ENCODE results near the gene ROPN1. TPM values are rescaled to one million over a fixed set of nuclear protein-coding genes. Genes with fewer than 3 reads are reported as not detected.
A peak's percentile ranks its signal among the peaks of the same experiment; 100 is the strongest.
"Not testable (repeated sequence)": the region's sequence is repeated elsewhere in the genome, so short reads cannot be mapped to it uniquely, and the experiment has no call there.

Gene ROPN1
- total RNA-seq, 1 experiment from 2014 or later, result not detected

DNA sequence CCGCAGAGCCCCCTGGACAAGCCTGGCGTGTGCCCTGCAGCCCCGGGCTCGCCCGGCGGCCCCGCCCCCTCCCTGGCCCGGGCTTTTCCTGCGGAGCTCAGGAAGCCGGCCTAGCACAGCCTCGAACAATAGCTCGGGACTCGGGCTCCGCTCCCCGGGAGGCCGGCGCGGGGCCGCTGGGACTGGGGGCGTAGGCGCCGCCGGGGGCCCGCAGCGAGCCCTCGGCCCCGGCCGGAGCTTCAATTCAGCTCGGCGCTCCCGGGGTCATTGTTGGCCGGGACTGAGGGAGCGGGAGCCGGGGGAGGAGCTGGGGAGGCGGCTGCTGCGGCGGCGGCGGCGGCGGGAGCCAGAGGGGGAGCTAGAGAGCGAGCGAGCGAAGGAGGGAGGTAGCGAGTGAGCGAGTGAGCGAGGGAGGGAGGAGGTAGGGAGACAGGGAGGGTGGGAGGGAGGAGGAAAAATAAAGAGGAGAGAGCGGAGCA lies 41.0 kb upstream of the ROPN1 start:
- Histone ChIP-seq H4K20me1 (ENCODE audit: low read length) (no peaks in the 10 kb centered on the region), H3K4me2 (ENCODE audit: low read length) (peak overlapping the region; percentile 95), H3K4me1 (ENCODE audit: insufficient read depth, low read length) (peaks cover 3% of the 10 kb centered on the region; the same call in 1 of the 2 replicates), H3K79me2 (ENCODE audit: low read length) (no peaks in the 10 kb centered on the region), H3K36me3 (ENCODE audit: low read depth, low read length) (no peaks in the 10 kb centered on the region), H3K4me3 (ENCODE audit: low read length) (peak overlapping the region; percentile 75), H3K9ac (ENCODE audit: low read length) (peak overlapping the region; percentile 64), H3K9me3 (ENCODE audit: low read length) (no peaks in the 10 kb centered on the region), H3F3A (ENCODE audit: low read length, unreplicated experiment) (no peaks in the 10 kb centered on the region), H3K27ac (ENCODE audit: low read length) (no peak overlapping the region), H2AFZ (ENCODE audit: low read length) (peak overlapping the region; percentile 93), H3K9me2 (replicated peaks; ENCODE audit: low read length) (no peaks in the 10 kb centered on the region), H3K27me3 (ENCODE audit: low read length) (peaks cover 54% of the 10 kb centered on the region)
- ATAC-seq (peak; percentile 92), DNase-seq (peak; percentile 85)
- TF ChIP-seq CTCF (conservative IDR thresholded peaks at IDR 0.05; ENCODE audit: low read depth, low read length) (peak; percentile 71), EZH2 (IDR thresholded peaks at IDR 0.05; ENCODE audit: low read length, unreplicated experiment) (no peak)
- intact Hi-C loops (cut with micrococcal nuclease), result loop anchor here (2.0 to 10.0 kb wide), 2 partner anchors 72 to 522 kb away; partner anchors contain the start of gene CCDC14
- POLR2A ChIA-PET (ENCODE audit: unreplicated experiment), result interaction anchor here (0.6 kb wide), 4 partner anchors 20 to 1617 kb away, joined by 3 to 7 read pairs (median 5); partner anchors contain the start of gene WDR5B
- CTCF ChIA-PET, result interaction anchor here (0.5 to 1.7 kb wide), 13 partner anchors 8 to 410 kb away, joined by 3 to 14 read pairs (median 4); no protein-coding TSS in a partner anchor
- no TSS peak for BruUV-seq (replicated peaks)

- H3K4me2 ChIP-seq (ENCODE audit: low read length), result peak overlapping the region; percentile 95
- H4K20me1 ChIP-seq (ENCODE audit: low read length), result no peaks in the 10 kb centered on the region
- no peaks in the 10 kb centered on the region for H3F3A ChIP-seq (ENCODE audit: low read length, unreplicated experiment)
- peak overlapping the region; percentile 93 for H2AFZ ChIP-seq (ENCODE audit: low read length)
- peaks cover 3% of the 10 kb centered on the region; the same call in 1 of the 2 replicates for H3K4me1 ChIP-seq (ENCODE audit: insufficient read depth, low read length)
- H3K27me3 ChIP-seq (ENCODE audit: low read length), result peaks cover 54% of the 10 kb centered on the region
- H3K9ac ChIP-seq (ENCODE audit: low read length), result peak overlapping the region; percentile 64
- CTCF ChIA-PET, result interaction anchor here (0.6 to 1.7 kb wide), 13 partner anchors 8 to 409 kb away, joined by 3 to 14 read pairs (median 4); no protein-coding TSS in a partner anchor
- peak overlapping the region; percentile 75 for H3K4me3 ChIP-seq (ENCODE audit: low read length)
- no peaks in the 10 kb centered on the region for H3K9me3 ChIP-seq (ENCODE audit: low read length)
- intact Hi-C loops (cut with micrococcal nuclease), result loop anchor here (2.0 to 10.0 kb wide), 2 partner anchors 72 to 522 kb away; partner anchors contain the start of gene CCDC14
- POLR2A ChIA-PET (ENCODE audit: unreplicated experiment), result interaction anchor here (0.6 kb wide), 2 partner anchors 19 to 235 kb away, joined by 3 to 7 read pairs; no protein-coding TSS in a partner anchor
- ATAC-seq (peak; percentile 48), DNase-seq (peak; percentile 15)
- no peak overlapping the region for H3K27ac ChIP-seq (ENCODE audit: low read length)
- H3K9me2 ChIP-seq (replicated peaks; ENCODE audit: low read length), result no peaks in the 10 kb centered on the region
- no peaks in the 10 kb centered on the region for H3K36me3 ChIP-seq (ENCODE audit: low read depth, low read length)
- TF ChIP-seq CTCF (conservative IDR thresholded peaks at IDR 0.05; ENCODE audit: low read depth, low read length), result no peak
- no peak for TF ChIP-seq EZH2phosphoT487 (IDR thresholded peaks at IDR 0.05; ENCODE audit: borderline replicate concordance, low read length)
- TF ChIP-seq EZH2 (IDR thresholded peaks at IDR 0.05; ENCODE audit: low read length, unreplicated experiment), result no peak
- BruUV-seq (replicated peaks), result no TSS peak
- no peaks in the 10 kb centered on the region for H3K79me2 ChIP-seq (ENCODE audit: low read length)
Observed at GRCh38 chr3:124032311-124032880, 40.5 kb upstream of the ROPN1 start.

- H3K27ac ChIP-seq (ENCODE audit: low read length), result no peak overlapping the region
- peaks cover 44% of the 10 kb centered on the region for H3K27me3 ChIP-seq (ENCODE audit: low read length)
- no peak overlapping the region for H3K4me2 ChIP-seq (ENCODE audit: low read length)
- H4K20me1 ChIP-seq (ENCODE audit: low read length), result no peaks in the 10 kb centered on the region
- intact Hi-C loops (cut with micrococcal nuclease), result no loop called here
- no peaks in the 10 kb centered on the region for H3K79me2 ChIP-seq (ENCODE audit: low read length)
- H3K4me1 ChIP-seq (ENCODE audit: insufficient read depth, low read length), result no peaks in the 10 kb centered on the region
- no peak overlapping the region for H2AFZ ChIP-seq (ENCODE audit: low read length)
- ATAC-seq (no peak), DNase-seq (no peak)
- H3F3A ChIP-seq (ENCODE audit: low read length, unreplicated experiment), result no peaks in the 10 kb centered on the region
- H3K9me2 ChIP-seq (replicated peaks; ENCODE audit: low read length), result no peaks in the 10 kb centered on the region
- H3K4me3 ChIP-seq (ENCODE audit: low read length), result no peak overlapping the region
- ChIA-PET CTCF (interaction anchor here (0.5 kb wide), 1 partner anchor 341 kb away, joined by 3 read pairs; no protein-coding TSS in a partner anchor), POLR2A (ENCODE audit: unreplicated experiment) (no interaction called here)
- TF ChIP-seq CTCF (conservative IDR thresholded peaks at IDR 0.05; ENCODE audit: low read depth, low read length) (no peak), EZH2 (IDR thresholded peaks at IDR 0.05; ENCODE audit: low read length, unreplicated experiment) (no peak), EZH2phosphoT487 (IDR thresholded peaks at IDR 0.05; ENCODE audit: borderline replicate concordance, low read length) (no peak)
- no peaks in the 10 kb centered on the region for H3K36me3 ChIP-seq (ENCODE audit: low read depth, low read length)
- H3K9ac ChIP-seq (ENCODE audit: low read length), result no peak overlapping the region
- no peaks in the 10 kb centered on the region for H3K9me3 ChIP-seq (ENCODE audit: low read length)
- BruUV-seq (replicated peaks), result no TSS peak
Observed at GRCh38 chr3:124026516-124026915, 34.6 kb upstream of the ROPN1 start.

GRCh38 chr3:124023531-124023930 lies 31.6 kb upstream of the ROPN1 start:
- H3K9me2 ChIP-seq (replicated peaks; ENCODE audit: low read length); CTCF ChIA-PET; H3K4me2 ChIP-seq (ENCODE audit: low read length); ATAC-seq; H4K20me1 ChIP-seq (ENCODE audit: low read length); intact Hi-C loops (cut with micrococcal nuclease); H3K9ac ChIP-seq (ENCODE audit: low read length); H3K79me2 ChIP-seq (ENCODE audit: low read length); H3K4me1 ChIP-seq (ENCODE audit: insufficient read depth, low read length); H3K36me3 ChIP-seq (ENCODE audit: low read depth, low read length); H3K4me3 ChIP-seq (ENCODE audit: low read length); H3F3A ChIP-seq (ENCODE audit: low read length, unreplicated experiment); H3K27ac ChIP-seq (ENCODE audit: low read length); H2AFZ ChIP-seq (ENCODE audit: low read length); H3K9me3 ChIP-seq (ENCODE audit: low read length); POLR2A ChIA-PET (ENCODE audit: unreplicated experiment); DNase-seq; BruUV-seq (replicated peaks): not testable (repeated sequence)
- peaks cover 59% of the 10 kb centered on the region for H3K27me3 ChIP-seq (ENCODE audit: low read length)

Data from PC-3 (cell line).